Central memory CD8-positive, alpha-beta T cell (primary cell): Measurements from ENCODE around the gene NCR2.
A peak's percentile ranks its signal among the peaks of the same experiment; 100 is the strongest.
"Not testable (repeated sequence)": the region's sequence is repeated elsewhere in the genome, so short reads cannot be mapped to it uniquely, and the experiment has no call there.

ENCODE experiments used
- ATAC-seq: fragments of 150-1000 bp; cut with Tn5 transposase; replicated peaks from 2 replicates; pipeline ENCODE4 v1.10.0; 2022; ENCODE audit warnings: mild to moderate bottlenecking, moderate FRiP score, moderate number of reproducible peaks; ENCODE audit not compliant: poor library complexity, severe bottlenecking; ENCODE audit errors: extremely low read depth
- DNase-seq, 2 donors: peaks; one replicate each; pipeline ENCODE4 v3.0.0; 2021; ENCODE audit warnings: low spot score in 2 of 2
- H3K27ac Mint-ChIP-seq: one replicate; pipeline ENCODE4 v1.8.0; 2022; ENCODE audit warnings: low read depth, mild to moderate bottlenecking, moderate library complexity, mixed read lengths
- H3K27me3 Mint-ChIP-seq: one replicate; pipeline ENCODE4 v1.8.0; 2022; ENCODE audit warnings: mixed read lengths
- H3K36me3 Mint-ChIP-seq: one replicate; pipeline ENCODE4 v1.8.0; 2022; ENCODE audit warnings: mild to moderate bottlenecking, moderate library complexity, mixed read lengths; ENCODE audit not compliant: insufficient read depth
- H3K4me1 Mint-ChIP-seq: one replicate; pipeline ENCODE4 v1.8.0; 2022; ENCODE audit warnings: mixed read lengths
- H3K4me3 Mint-ChIP-seq: one replicate; pipeline ENCODE4 v1.8.0; 2022; ENCODE audit warnings: mild to moderate bottlenecking, moderate library complexity, mixed read lengths
- H3K9me3 Mint-ChIP-seq: one replicate; pipeline ENCODE4 v1.8.0; 2022; ENCODE audit warnings: mixed read lengths

NCR2 gene, protein sequence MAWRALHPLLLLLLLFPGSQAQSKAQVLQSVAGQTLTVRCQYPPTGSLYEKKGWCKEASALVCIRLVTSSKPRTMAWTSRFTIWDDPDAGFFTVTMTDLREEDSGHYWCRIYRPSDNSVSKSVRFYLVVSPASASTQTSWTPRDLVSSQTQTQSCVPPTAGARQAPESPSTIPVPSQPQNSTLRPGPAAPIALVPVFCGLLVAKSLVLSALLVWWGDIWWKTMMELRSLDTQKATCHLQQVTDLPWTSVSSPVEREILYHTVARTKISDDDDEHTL

DNA sequence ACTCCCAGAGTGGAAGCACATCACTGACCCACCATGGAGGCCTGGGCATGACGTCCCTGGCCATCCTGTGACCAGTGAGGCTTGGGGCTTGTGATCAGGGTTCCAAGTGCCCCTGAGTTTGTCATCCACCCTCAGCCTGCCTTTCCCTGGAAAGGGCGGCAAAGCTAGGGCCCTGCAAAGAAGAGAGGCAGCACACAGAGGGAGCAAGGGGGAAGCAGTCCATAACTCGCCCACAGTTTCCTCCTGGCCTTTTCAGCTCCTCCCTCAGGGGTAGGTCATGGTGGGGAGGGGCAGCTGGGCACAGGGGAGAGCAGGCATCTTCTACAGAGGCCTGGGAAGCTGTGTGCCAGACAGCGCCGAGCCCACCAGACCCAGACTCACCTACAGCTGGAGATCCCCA is at the start of gene NCR2:
NCR2 (plus strand) TSS at position 313 of the 400 bp plus-strand sequence. CDS start 269 bp downstream, outside the sequence.
- DNase-seq (no peak), ATAC-seq (no peak)
- no peaks in the 10 kb centered on the region for H3K27me3 Mint-ChIP-seq
- H3K4me3 Mint-ChIP-seq, result no peak within 1 kb of the TSS
- H3K36me3 Mint-ChIP-seq, result peaks cover 21% of the 10 kb centered on the region
- H3K9me3 Mint-ChIP-seq, result no peaks in the 10 kb centered on the region
- peaks cover 60% of the 10 kb centered on the region for H3K4me1 Mint-ChIP-seq
- peak within 1 kb of the TSS; percentile 96 for H3K27ac Mint-ChIP-seq

DNA sequence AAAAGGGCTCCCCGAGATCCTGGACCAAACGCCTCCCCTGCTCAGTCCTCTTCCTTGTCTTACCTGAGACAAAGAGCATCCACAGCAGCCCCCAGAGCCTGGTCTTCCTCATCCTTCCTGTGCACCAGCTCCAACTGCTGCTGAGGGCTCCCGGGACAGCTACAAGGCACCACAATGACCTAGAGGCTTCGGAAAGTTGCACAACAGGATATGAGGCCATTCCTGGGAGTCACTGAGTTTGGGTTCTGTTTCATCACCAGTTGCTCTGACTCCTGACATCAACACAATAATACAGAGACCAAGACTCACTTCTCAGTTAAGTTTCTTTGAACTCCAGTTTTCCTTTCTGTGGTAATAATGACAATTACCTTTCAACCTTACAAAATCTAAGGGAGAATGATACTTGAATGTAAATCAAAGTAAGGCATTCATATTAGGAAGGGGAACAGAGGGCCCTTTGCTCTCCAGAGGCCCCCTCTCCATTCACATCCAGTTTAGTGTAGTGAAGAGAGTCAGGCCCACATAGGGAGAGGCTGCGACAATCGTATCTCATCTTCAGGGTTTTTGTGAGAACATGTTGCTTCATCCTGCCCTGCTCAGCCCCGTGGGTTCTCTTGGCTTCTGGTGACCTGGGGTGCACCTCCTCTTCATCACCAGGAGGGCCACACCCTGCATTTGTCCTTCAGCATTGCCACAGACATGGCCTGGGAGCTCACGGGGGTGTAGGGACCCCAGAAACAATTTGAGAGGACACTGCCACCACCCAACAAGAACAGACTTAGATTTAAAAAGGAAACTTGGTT is 48.7 kb upstream of the NCR2 start, which contains the start of gene TREM1:
TREM1 (minus strand) TSS at position 139 of the 803 bp plus-strand sequence; CDS start at position 112, 27 bp downstream.
- Mint-ChIP-seq H3K36me3 (peaks cover 2% of the 10 kb centered on the region), H3K4me1 (no peaks in the 10 kb centered on the region), H3K27ac (no peak within 1 kb of the TSS), H3K9me3 (no peaks in the 10 kb centered on the region), H3K4me3 (no peak within 1 kb of the TSS), H3K27me3 (peaks cover 50% of the 10 kb centered on the region)
- no peak for DNase-seq
- ATAC-seq, result no peak

DNA sequence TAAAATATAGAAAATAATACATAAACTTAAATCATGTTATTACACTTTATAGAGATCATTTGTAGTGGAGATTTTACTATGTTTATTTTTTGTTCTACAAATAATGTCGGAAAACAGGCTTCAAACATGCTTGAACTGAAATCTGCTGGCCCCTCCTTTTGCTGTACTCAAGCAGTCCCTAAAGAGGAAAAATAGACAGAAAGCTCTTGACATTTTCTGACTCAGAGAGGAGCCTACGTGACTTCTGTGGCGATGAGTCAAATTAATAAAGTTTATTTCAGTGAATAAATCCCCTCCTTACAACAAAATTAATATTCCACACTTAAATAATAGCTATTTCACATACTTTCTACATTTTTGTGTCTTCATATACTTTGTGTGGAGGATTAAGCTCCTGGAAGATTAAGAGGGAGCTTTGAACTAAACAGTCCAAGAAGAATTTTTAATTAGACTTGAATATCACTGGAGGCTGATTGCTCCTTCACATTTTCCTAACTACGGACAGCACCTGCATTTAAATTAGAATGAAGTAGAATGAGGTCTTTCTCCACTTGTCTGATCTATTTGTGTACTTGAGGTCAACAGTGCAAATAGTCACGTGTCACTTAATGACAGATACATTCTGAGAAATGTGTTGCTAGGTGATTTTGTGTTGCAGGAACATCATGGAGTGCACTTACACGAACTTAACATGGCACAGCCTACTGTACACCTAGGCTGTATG is 47.2 kb upstream of the NCR2 start:
- peaks cover 2% of the 10 kb centered on the region for H3K36me3 Mint-ChIP-seq
- ATAC-seq, result no peak
- H3K4me1 Mint-ChIP-seq, result no peaks in the 10 kb centered on the region
- DNase-seq, result no peak
- no peak overlapping the region for H3K27ac Mint-ChIP-seq
- H3K9me3 Mint-ChIP-seq, result no peaks in the 10 kb centered on the region
- no peak overlapping the region for H3K4me3 Mint-ChIP-seq
- peaks cover 42% of the 10 kb centered on the region for H3K27me3 Mint-ChIP-seq

DNA sequence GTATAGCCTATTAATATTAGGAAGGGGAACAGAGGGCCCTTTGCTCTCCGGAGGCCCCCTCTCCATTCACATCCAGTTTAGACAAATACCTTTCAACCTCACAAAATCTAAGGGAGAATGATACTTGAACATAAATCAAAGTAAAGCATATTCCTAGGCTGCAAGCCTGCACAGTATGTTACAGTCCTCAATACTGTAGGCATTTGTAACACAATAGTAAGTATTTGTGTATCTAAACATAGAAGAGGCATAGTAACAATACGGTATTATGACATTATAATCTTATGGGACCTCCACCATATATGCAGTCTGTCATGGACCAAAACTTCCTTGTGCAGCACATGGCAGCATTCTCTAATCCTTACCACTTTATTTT is 46.7 kb upstream of the NCR2 start:
- no peak overlapping the region for H3K27ac Mint-ChIP-seq
- no peak overlapping the region for H3K4me3 Mint-ChIP-seq
- H3K9me3 Mint-ChIP-seq, result no peaks in the 10 kb centered on the region
- ATAC-seq (no peak), DNase-seq (no peak)
- H3K36me3 Mint-ChIP-seq, result peaks cover 2% of the 10 kb centered on the region
- no peaks in the 10 kb centered on the region for H3K4me1 Mint-ChIP-seq
- peaks cover 36% of the 10 kb centered on the region for H3K27me3 Mint-ChIP-seq

DNA sequence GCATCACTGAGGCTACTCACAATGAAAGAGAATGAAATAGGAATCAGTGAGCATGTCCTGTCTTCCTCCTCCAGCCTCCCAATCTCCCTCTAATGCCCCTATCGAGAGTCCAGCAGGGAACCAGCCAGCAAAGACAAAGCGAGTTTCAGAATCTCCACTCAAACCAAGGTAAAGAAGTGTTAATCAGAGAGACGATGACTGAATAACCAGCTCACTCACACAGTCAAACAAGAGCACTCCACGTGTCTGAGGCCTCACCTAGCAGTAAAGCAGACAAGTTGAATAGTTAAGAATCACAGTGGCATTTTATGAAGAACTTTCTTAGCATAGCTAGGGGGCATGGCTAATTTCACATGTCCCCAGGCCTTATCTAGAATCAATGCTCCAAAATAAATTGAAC is 45.6 kb upstream of the NCR2 start:
- no peaks in the 10 kb centered on the region for H3K9me3 Mint-ChIP-seq
- no peak overlapping the region for H3K27ac Mint-ChIP-seq
- DNase-seq (no peak), ATAC-seq (no peak)
- H3K4me3 Mint-ChIP-seq, result no peak overlapping the region
- H3K4me1 Mint-ChIP-seq, result no peaks in the 10 kb centered on the region
- peaks cover 26% of the 10 kb centered on the region for H3K27me3 Mint-ChIP-seq
- H3K36me3 Mint-ChIP-seq, result peaks cover 2% of the 10 kb centered on the region

DNA sequence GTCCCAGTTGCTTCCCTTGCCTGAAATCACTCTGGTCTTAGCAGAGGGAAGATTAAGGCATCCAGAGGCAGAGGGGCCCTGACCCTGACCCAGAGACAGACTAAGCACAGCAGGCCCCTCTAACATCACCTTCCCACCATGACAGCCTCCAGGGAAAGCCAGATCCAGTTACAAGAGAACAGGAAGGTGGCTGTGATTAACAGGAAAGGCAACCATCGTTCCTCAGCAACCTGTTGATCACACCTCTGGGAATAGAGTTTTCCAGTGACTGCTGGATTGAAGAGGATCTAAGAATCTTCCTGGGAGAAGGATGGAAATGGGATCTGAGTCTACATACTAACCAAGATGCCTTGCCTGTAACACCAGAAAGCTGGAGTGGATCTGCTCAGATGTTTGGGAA is 43.7 kb upstream of the NCR2 start:
- peaks cover 7% of the 10 kb centered on the region for H3K27me3 Mint-ChIP-seq
- no peak overlapping the region for H3K4me3 Mint-ChIP-seq
- H3K9me3 Mint-ChIP-seq, result no peaks in the 10 kb centered on the region
- DNase-seq, result no peak
- ATAC-seq, result no peak
- peaks cover 5% of the 10 kb centered on the region for H3K4me1 Mint-ChIP-seq
- H3K36me3 Mint-ChIP-seq, result peaks cover 2% of the 10 kb centered on the region
- H3K27ac Mint-ChIP-seq, result no peak overlapping the region

DNA sequence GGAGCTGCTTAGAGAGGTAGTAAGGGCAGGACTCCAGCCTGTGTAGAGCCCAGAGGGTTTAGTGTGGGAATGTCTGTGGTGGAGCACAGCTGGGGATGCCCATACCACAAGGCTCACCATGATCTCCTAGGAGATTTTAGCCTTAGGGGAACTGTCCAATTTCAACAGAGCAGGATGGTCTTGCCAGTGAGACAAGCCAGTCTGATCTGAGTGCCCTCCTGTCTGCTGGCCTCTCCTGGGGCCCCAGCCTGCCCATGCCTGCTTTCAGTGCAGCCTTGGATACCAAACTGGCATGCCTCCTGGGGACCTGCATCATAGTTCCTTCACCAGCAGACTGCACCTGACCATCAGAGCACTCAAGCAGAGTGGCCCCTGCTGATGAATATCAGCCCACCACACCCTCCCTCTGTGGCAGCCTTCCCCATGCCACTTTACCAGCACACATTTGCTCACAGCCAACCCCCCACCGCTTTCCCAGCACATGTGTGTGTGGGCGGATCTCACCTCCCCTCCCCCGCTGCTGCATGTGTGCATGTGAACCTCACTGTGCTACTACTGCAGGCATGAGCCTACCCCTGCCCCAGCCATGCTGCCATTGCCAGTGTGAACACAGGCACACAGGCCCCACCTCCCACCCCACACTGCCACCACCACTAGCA is 41.1 kb upstream of the NCR2 start:
- ATAC-seq, result no peak
- H3K4me3 Mint-ChIP-seq, result no peak overlapping the region
- no peaks in the 10 kb centered on the region for H3K27me3 Mint-ChIP-seq
- peaks cover 31% of the 10 kb centered on the region for H3K4me1 Mint-ChIP-seq
- H3K9me3 Mint-ChIP-seq, result no peaks in the 10 kb centered on the region
- no peak overlapping the region for H3K27ac Mint-ChIP-seq
- peaks cover 2% of the 10 kb centered on the region for H3K36me3 Mint-ChIP-seq
- DNase-seq, result no peak

DNA sequence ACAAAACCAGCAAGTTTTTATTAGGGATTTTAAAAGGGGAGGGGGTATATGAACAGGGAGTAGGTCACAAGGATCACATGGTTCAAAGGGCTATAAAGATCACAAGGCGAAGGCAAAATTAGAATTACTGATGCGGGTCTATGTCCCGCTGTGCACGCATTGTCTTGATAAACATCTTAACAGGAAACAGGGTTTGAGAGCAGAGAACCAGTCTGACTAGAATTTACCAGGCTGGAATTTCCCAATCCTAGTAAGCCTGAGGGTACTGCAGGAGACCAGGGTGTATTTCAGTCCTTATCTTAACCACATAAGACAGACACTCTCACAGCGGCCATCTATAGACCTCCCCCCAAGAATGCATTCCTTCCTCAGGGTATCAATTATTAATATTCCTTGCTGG is 38.2 kb upstream of the NCR2 start:
- not testable (repeated sequence) for H3K36me3 Mint-ChIP-seq, H3K27ac Mint-ChIP-seq, H3K4me3 Mint-ChIP-seq, ATAC-seq, H3K27me3 Mint-ChIP-seq, DNase-seq, H3K9me3 Mint-ChIP-seq
- H3K4me1 Mint-ChIP-seq, result peaks cover 41% of the 10 kb centered on the region

DNA sequence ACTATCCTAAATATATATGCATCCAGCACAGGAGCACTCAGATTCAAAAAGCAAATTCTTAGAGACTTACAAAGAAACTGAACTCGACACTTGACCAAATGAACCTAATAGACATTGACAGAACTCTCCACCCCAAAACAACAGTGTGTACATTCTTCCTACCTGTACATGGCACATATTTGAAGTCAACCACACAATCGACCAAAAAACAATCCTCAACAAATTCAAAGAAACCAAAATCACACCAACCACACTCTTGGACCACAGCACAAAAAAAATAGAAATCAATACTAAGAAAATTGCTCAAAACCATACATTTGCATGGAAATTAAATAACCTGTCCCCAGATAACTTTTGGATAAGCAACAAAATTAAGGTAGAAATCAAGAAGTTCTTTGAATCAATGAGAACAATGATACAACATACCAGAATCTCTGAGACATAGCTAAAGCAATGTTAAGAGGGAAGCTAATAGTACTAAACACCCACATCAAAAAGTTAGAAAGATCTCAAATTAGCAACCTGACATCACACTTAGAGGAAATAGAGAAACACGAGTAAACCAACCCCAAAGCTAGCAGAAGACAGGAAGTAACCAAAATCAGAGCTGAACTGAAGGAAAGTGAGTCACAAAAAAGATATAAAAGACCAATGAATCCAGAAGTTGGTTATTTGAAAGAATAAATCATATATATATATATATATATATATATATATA is 36.5 kb upstream of the NCR2 start:
- Mint-ChIP-seq H3K36me3 (no peaks in the 10 kb centered on the region), H3K27ac (peak overlapping the region; percentile 80), H3K27me3 (no peaks in the 10 kb centered on the region), H3K9me3 (no peaks in the 10 kb centered on the region), H3K4me1 (peaks cover 41% of the 10 kb centered on the region), H3K4me3 (peak overlapping the region; percentile 43)
- no peak for DNase-seq
- ATAC-seq, result peak; percentile 98

DNA sequence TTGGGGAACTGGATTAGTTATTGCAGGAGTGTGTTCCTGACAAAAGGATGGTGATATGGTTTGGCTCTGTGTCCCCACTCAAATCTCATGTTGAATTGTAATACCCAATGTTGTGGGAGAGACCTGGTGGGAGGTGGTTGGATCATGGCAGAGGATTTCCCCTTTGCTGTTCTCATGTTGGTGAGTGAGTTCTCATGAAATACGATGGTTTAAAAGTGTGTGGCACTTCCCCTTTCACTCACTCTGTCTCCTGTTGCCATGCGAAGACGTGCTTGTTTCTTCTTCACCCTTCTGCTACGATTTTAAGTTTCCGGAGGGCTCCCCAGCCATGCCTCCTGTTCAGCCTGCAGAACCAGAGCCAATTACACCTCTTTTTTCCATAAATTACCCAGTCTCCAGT is 32.8 kb upstream of the NCR2 start:
- Mint-ChIP-seq H3K9me3 (no peaks in the 10 kb centered on the region), H3K36me3 (peaks cover 4% of the 10 kb centered on the region), H3K27me3 (no peaks in the 10 kb centered on the region), H3K4me1 (peaks cover 36% of the 10 kb centered on the region), H3K4me3 (no peak overlapping the region), H3K27ac (no peak overlapping the region)
- ATAC-seq, result no peak
- DNase-seq, result no peak

DNA sequence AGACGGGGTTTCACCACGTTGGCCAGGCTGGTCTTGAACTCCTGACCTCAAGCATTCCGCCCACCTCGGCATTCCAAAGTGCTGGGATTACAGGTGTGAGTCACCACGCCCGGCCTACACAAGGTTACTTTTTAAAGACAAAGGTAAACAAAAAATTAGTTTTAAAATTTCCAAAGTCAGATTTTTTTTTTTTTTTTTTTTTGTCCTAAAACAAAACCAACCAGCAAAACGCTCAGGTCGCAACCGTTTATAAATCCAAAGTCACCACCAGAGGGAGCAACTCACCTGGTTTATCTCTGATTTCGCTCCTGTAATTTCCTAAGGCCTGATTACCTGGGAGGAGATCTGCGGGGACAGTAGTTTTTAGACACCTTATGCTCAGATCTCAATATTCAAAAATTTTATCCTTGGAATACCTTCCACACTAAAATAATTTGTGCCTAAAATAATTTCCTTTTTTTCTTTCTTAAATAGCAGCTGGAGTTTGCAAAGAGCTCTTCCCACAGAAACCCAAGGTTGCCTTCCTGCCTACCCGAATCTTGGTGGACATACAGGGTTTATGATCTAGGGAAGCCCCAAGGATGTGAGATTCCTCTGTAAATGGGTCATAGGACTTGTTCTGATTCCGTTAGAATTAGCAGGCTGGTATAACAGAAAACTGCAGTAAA is 29.1 kb upstream of the NCR2 start:
- Mint-ChIP-seq H3K9me3 (no peaks in the 10 kb centered on the region), H3K4me3 (no peak overlapping the region), H3K4me1 (peaks cover 8% of the 10 kb centered on the region), H3K36me3 (peaks cover 4% of the 10 kb centered on the region), H3K27ac (no peak overlapping the region), H3K27me3 (peaks cover 14% of the 10 kb centered on the region)
- ATAC-seq (no peak), DNase-seq (no peak)
